ENCODE measurements around the gene KLHDC8A.

KLHDC8A gene

GRCh38 chr1:205296154-205296553 lies 60.6 kb downstream of the KLHDC8A start:
- no peak for DNase-seq (ENCODE audit: low spot score)

DNA sequence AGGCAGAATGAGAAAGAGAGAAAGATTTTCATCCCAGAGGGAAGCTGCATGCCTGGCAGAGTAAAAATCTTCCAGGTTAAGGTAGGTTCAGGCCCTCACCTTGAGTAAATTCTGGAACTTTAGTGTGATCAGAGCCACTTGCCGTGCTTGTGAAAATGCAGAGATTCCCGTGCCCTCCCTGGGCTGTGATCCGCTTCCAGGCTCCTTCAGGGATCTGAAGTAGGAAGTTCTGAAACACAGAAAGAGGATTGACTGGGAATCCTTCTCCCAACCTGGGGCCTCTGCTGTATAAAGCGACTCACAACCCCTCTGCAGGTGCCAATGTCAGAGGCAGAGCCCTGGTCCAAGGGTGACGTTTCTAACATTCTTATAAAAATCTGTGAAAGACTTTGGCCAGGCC lies 61.8 kb downstream of the KLHDC8A start:
- no peak for DNase-seq (ENCODE audit: low spot score)

- DNase-seq (ENCODE audit: low spot score) = no peak
These were observed 62.4 kb downstream of the KLHDC8A start for GRCh38 chr1:205294175-205294917.

- no peak for DNase-seq (ENCODE audit: low spot score)
These were observed 63.2 kb downstream of the KLHDC8A start for GRCh38 chr1:205293350-205294074.

GRCh38 chr1:205291596-205291995 lies 65.1 kb downstream of the KLHDC8A start:
- no peak for DNase-seq (ENCODE audit: low spot score)

- no peak for DNase-seq (ENCODE audit: low spot score)
These were observed 68.8 kb downstream of the KLHDC8A start for GRCh38 chr1:205287767-205288559.

GRCh38 chr1:205287076-205287475 lies 69.6 kb downstream of the KLHDC8A start:
- DNase-seq (ENCODE audit: low spot score) = no peak

GRCh38 chr1:205286335-205286950 lies 70.3 kb downstream of the KLHDC8A start:
- no peak for DNase-seq (ENCODE audit: low spot score)
